ENCODE data around the gene ZDHHC12.
"Not testable (repeated sequence)": the region's sequence is repeated elsewhere in the genome, so short reads cannot be mapped to it uniquely, and the experiment has no call there.

ZDHHC12 gene

DNA sequence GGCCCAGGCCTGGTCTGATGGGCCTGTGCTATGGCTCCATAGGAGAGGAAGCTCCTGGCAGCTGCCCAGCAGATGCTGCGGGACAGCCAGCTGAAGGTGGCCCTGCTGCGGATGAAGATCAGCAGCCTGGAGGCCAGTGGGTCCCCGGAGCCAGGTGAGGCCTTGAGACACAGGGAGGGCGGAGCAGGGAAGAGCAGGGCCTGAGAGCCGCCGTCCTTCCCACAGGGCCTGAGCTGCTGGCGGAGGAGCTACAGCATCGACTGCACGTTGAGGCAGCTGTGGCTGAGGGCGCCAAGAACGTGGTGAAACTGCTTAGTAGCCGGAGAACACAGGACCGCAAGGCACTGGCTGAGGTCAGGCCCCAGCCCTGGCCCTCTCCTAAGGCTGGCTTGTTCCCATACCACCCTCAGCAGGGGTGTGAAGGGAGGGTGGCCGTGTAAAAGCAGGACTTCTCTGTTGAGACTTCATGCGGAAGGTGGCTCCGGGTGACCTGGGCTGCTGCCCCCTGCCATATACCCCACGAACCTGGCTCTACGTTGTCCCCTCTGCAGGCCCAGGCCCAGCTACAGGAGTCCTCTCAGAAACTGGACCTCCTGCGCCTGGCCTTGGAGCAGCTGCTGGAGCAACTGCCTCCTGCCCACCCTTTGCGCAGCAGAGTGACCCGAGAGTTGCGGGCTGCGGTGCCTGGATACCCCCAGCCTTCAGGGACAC lies 17.1 kb downstream of the ZDHHC12 start:
- no peak for DNase-seq

DNA sequence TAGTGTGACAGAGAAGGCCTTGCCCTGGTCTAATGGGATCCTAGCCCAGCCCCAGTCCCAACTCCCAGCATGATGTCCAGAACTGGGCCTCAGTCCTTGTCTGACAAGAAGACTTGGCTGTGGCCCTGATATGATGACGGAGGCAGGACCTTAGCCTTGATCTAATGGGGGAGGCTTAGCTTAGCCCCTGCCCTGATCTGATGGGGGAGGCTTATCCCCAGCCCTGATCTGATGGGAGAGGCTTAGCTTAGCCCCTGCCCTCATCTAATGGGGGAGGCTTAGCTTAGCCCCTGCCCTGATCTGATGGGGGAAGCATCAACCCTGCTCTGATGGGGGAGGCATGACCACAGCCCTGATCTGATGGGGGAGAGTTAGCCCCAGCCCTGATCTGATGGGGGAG lies 17.9 kb downstream of the ZDHHC12 start:
- DNase-seq, result no peak

DNA sequence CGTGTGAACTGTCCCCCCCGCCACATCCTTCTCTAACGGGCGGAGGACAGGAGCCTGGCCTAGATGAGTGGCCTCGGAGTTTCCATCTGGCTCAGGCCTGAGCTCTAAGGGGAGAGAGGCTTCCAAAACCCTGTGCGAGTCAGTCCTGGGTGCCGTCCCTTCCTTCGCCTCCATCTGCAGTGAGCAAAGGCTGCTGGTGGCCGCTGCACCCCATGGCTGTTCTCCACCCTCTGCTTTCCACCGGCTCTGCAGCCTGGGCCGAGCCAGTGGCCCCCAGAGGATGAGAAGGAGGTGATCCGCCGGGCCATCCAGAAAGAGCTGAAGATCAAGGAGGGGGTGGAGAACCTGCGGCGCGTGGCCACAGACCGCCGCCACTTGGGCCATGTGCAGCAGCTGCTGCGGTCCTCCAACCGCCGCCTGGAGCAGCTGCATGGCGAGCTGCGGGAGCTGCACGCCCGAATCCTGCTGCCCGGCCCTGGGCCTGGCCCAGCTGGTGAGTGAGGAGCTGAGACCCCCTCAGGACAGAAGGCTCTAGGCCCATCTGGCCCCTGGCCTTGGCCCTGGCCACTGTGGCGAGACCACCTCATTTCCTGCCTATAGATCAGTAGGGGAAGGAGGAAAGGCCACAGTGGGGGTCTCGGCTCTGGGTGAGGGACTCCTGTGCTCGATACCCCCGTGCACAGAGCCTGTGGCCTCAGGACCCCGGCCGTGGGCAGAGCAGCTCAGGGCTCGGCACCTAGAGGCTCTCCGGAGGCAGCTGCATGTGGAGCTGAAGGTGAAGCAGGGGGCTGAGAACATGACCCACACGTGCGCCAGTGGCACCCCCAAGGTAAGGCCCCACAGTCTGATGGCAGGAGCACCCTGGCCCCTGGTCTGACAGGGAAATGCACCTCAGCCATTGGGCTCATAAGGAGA lies 18.6 kb downstream of the ZDHHC12 start:
- no peak for DNase-seq

DNA sequence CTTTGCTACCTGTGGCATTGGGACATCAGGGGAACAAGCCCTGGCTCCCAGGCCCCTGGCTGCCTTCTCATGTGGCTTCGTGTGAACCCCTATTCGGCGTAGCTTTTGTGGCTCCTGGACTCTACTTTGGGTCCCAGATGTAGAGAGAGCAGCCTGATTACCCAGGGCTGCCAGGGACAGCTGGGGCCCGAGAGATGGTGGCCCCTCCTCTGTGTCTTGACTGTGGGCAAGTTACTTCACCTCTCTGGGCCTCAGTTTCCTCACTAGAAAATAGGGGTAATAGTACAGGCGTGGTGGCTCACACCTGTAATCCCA lies 19.6 kb downstream of the ZDHHC12 start:
- no peak for DNase-seq

DNA sequence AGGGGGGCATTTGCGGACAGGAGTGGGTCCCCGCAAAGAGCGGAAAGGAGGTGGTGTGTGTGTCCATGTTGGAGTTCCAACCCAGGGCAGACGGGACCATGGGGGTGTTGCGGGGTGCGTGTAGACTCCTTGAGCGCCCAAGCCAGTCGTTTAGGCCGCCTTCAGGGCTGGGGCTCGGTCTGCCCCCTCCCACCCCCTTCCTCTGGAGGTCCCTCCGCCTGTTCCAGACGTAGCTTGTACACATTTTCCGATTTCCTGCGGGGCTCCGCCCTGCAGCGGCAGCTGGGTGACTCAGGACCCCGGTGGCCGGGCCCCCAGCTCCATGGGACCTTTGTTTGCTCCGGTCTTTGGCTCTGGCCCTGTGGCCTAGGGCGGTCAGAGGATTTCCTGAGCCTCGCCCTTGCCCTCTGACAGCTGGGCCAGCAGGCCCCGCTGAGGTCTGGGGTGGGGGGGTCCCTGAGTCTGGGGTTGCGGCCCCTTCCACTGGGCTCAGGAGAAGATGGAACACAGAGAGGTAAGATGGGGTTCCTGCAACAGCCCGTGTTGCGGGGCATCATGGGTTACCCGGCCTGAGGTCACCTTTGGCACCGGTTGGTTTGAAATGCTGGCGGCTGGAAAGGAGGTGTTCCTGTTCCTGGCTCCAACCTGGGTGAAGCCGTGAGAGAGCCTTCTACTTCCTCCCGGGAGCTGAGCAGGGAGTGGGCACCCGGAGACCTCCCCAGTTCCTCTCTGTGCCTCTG lies 20.1 kb downstream of the ZDHHC12 start:
- DNase-seq, result no peak

DNA sequence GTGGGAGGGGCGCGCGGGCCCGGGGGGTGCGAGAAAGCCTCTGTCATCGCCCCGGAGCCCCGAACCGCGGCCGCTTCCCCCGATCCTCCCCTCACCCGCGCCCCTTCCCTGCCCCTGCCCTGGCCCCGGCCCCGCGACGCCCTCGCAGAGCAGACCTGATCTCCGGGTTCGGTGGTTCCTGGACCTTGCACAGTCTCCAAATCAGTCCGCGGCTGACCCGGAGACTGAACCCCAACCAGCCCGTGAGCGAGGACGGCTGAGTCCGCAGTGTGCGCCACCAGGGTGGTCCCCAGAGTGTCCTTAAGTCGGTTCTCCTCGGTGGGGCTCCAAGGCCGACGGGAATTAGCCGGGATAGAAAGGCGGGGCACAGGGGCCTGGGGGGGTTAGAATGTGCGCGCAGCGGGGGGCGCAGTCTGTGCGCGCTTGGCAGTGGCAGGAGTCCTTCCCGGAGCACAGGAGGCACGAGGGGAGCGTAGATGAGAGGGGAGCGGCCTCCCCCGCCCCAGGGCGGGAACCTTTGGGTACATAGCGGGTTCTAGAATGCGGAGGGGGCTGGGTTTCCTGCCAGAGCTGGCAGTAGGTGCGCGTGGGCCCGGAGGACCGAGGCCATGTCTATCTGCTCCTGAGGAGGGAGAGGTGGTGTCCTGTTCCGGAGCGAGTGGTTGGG lies 20.8 kb downstream of the ZDHHC12 start:
- DNase-seq, result peak; percentile 34

DNA sequence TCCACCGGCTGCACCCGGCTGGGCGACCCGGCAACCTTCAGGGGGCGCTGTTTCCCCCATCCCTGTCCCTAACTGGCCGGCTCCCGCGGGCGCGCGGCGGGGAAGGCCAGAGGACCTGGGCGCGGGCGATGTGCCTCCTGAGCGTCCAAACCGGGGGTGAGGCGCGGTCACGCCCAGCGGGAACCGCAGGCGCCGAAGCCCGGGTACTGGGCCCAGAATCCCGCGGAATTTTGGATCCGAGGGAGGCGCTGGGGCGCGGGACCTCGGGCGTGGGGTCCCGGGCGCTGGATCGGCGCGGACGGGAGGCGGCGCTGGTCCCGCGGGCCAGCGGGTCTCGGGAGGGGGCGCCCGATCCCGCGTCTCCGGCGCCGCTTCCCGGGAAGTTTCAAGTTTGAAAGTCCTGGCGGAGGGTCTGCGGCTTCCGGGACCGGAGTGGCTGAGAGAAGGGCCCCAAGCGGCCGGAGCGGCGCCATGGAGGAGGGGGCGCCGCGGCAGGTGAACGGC lies 21.4 kb downstream of the ZDHHC12 start, which contains the start of gene PKN3:
Gene PKN3 (plus strand): TSS at position 59 of the 504 bp plus-strand sequence. CDS start 413 bp downstream, at position 472.
- peak; percentile 85 for DNase-seq

DNA sequence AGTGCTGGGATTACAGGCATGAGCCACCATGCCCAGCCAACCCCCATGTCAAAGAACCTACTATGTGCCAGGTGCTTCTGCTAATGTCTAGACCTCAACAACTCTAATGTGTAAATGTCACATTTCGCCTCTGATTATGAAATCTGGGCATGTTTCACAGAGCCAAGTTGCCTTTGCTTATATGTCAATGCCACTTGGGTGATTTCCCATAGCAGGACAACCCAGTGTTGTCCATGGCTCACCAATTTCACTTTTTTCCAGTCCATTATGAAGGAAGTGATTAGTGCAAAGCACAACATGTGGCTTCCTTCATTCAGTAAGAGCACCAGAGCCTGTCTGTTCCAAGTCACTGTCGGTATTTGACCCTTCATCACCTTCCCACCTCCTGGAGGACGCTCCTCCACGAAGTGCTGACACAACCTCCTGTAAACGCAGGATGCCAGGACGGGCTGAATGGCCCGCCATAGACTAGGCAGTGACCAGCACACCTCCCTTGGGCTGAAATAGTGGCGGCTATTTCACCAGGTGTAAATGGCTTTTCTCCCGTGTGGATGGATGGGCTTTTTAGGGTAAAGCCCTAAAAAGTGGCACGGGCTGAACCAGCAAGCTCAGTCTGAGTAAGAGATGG lies 22.6 kb downstream of the ZDHHC12 start:
- DNase-seq, result no peak

DNA sequence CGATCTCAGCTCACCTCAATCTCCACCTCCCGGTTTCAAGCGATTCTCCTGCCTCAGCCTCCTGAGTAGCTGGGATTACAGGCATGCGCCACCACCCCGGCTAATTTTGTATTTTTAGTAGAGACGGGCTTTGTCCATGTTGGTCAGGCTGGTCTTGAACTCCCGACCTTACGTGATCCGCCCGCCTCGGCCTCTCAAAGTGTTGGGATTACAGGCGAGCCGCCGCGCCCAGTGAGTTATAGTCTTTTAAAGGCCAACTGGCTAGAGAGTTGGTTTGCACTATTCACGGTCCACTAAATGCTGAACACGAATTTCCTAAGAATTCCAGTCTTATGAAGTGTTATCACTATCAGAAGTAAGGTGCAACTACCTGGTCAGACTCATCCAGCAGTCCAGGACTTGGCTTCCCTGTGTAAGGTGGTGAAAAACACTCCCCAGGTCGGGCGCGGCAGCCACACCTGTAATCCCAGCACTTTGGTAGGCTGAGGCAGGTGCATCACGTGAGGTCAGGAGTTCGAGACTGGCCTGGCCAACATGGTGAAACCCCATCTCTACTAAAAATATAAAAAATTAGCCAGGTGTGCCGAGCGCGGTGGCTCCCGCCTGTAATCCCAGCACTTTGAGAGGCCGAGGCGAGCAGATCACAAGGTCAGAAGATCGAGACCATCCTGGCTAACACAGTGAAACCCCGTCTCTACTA lies 24.7 kb downstream of the ZDHHC12 start:
- DNase-seq, result not testable (repeated sequence)

DNA sequence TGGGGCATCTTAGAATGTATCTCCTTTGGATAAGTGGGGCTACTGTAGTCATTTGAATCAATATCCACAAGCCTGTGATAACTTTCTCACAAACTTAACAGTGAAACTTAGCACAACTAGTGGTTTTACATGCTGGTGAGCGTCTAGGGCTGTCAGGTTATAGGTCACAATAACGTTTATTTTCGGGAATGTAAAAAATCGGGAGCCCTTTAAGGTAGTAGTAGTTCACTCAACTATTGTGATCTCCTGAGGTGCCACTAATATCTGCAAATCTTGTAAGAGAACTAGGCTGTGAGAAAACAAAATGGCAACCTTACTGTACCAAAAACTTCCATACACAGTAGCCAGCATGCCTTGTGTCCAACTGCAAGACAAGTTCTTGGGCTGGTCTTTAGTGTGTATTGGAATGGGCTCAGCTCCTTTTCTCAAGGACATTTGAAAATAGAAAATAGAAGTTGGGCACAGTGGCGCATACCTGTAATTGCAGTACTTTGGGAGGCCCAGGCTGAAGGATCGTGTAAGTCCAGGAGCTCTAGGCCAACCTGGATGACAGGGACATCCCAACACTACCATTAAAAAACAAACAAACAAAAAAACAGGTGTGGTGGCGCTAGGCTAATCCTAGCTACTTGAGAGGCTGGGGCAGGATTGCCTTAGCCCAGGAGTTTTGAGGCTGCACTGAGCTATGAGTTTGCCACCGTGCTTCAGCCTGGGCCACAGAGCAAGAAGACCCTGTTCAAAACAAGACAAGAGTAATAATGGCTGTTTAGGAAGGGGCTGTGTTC lies 26.8 kb downstream of the ZDHHC12 start:
- no peak for DNase-seq

DNA sequence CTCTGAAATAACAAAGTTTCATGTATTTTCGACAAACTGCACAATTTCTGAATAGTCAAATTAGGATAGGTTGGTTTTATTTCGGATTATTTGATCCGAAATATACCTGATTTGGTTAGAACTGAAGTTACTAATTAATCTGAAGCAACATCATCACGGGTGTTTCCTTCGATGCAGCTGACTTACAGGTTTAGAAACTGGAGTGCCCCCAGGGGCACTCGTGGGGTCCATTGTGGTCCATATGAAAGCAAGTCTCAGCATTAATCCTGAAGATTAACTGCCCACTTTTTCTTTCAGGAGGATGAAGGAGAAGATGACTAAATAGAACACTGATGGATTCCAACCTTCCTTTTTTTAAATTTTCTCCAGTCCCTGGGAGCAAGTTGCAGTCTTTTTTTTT lies 29.6 kb downstream of the ZDHHC12 start:
- DNase-seq, result no peak

DNA sequence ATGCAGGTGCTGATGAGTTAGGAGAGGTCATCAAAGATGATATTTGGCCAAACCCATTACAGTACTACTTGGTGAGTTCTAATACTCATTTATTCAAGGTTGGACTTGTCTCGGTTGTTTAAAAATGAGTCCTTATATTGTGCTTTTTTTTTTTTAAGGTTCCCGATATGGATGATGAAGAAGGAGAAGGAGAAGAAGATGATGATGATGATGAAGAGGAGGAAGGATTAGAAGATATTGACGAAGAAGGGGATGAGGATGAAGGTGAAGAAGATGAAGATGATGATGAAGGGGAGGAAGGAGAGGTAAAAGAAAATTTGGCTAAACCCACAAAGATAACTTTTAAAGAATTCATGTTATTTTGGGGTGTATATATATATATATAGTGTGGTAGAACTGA lies 30.2 kb downstream of the ZDHHC12 start:
- not testable (repeated sequence) for DNase-seq

DNA sequence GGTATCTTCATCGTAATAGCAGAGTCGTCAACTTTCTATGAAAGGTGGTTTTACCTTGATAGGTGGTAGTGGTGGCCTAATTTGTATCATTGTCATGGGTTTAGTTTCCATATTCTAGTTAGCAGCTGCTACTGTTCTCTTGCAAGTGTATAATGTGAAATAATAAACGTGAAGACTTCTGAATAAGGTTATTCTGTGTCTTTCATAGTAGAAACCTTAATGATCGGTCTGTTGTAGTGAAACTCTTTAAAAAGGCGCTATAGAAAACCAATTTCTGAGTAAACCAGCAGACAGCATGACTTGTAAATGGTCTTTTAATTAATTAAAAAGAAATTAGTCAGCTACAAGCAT lies 33.3 kb downstream of the ZDHHC12 start:
- no peak for DNase-seq

DNA sequence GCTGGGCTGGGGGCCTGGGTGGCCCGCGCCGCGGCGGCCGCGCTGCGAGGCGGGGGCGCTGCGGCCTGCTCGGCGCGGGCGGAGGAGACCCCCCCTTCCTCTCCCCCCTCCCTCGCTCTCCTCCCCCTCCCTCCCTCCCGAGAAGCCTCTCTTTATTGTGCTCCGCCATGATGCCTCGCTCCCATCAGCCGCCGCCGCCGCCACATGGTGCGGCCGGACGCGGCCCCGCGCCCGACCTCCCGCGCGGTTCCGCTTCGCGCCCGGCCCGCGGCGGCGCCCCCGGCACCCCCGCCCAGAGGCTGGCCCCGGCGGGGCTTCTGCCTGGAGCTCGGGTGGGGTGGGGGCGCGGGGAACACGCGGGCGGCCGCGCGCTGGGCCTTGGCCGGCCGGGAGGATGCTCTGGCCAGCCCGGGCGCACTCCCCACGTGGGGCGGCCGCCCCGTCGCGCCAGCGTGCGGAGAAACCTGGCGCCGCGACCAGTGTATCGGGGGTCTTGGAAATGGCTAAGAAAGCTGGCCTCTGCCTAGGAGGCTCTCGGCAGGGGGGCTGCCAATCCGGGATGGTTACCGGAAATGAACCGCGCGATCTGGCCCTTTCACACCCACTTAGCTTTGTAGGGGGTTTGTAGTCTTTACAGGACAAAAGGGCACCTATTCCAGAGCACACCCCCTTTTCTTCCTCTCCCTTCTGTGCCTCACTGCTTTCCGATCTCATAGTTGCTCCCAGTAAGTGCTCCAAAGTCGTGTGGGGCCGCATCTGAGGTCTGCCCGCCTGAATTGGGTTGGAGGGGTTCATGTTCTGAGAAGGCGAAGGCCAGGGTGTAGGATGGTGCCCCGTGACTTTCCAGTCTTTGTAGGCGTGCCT lies 33.9 kb downstream of the ZDHHC12 start:
- peak; percentile 40 for DNase-seq

DNA sequence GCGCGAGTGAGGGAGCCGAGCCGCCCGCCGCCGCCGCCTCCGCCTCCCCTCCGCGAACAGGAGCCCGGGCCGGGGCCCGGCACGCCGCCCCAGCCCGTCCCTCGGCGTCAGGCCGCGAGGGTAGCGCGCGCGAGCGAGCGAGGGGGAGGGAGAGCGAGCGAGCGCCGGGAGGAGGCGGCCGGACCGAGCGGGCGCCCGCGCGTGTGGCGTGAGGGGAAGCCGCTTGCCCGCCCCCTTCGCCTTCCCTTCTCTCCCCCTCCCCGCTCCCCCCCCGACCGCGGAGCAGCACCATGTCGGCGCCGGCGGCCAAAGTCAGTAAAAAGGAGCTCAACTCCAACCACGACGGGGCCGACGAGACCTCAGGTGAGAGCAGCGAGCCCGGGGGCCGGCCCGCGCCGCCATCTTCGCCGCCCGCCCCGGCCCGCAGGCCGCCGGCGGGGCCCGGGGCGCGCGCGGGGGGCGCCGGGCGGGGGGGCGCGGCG lies 34.6 kb downstream of the ZDHHC12 start:
- DNase-seq, result no peak

DNA sequence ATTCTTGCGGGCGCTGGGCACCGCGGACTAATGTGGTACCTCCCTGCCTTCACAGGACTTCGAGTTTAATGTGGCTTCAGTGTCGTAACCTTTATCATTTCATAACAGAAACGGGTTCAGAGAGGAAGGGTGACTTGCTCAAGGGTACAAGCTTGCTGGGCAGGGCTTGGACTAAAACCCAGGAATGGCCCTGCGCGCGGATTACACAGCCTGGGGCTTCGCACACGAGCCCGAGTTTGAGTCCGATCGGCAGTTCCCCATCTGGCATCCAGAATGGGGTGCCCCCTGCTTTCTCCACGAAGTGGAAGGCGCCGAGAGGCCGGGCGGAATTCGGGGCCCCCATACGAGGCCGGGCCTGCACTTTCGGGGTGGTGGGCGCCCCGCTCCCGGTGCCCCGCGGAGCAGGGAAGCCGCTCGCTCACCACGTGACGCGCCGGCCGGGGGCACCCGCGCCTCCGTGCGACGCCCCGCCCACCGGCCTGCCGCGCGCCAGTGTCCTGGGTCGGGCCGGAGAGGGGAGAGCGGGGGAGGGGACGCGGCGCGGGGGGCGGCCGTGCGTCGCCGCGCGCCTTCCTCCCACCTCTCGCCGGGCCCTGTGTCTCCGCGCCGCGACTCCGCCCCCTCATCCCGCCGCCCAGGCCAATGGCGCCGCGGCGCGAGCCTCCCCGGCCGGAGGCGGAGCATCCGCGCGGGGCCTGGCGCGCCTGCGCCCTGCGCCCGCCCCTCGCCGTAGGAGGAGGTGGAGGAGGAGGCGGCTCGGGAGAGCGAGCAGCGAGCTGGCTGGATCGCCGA lies 35.2 kb downstream of the ZDHHC12 start, which contains the start of gene SET:
Gene SET (plus strand): TSS at position 722 of the 792 bp plus-strand sequence. CDS start 361 bp downstream, outside the sequence.
- peak; percentile 92 for DNase-seq

DNA sequence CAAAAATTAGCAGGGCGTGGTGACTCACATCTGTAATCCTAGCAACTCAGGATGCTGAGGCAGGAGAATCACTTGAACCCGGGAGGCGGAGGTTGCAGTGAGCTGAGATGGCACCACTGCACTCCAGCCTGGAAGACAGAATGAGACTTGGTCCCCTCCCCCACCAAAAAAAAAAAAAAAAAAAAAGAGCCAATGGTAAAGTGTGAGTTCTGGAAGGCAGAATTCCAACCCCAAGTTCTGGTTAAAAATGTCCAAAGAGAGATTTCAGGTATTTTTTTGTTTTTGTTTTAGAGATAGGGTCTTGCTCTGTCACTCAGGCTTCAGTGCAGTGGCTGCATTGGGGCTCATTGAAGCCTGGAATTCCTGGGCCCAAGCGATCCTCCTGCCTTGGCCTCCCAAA lies 36.5 kb downstream of the ZDHHC12 start:
- DNase-seq, result no peak

DNA sequence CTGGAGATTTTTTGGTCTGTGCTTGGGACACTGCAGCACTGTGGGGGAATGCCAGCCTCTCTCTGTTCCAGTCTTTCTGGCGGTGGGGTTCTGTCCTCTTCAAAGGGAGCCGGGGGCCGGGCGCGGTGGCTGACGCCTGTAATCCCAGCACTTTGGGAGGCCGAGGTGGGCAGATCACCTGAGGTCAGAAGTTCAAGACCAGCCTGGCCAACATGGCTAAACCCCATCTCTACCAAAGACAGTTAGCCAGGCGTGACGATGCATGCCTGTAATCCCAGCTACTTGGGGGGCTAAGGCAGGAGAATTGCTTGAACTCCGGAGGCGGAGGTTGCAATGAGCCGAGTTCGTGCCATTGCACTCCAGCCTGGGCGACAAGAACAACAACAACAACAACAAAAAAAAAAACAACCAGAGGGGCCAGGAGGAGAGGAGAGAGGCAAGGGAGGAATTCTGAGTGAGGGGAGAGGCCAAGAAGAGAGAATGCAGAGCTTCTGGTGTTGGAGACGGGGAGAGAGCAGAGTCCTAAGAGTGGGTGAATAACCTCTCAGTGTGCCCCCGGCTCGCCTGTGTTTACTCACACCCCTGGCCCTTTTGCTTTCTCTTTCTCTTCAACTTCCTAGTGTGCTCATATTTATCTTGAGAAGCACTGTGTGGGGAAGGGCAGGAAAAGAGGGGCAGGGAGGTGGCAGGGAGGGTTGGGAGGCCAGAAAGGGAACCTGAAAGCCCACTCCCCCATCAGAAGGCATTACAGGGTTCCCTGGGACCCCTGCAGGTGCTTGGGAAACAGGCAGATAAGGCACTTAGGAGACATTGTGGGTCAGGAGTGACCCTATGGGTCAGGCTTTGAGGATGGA lies 38.1 kb downstream of the ZDHHC12 start:
- DNase-seq, result peak; percentile 32

All from stimulated activated CD4-positive, alpha-beta T cell treated with anti-CD3 and anti-CD28 coated beads, Interleukin-1b, Interleukin-23, amount 100 ng/mL, for 48 hours (primary cell).